ENCODE results near the gene MMD. TPM values are rescaled to one million over a fixed set of nuclear protein-coding genes. Genes with fewer than 3 reads are reported as not detected.

The MMD gene
- total and polyA plus RNA-seq, 9 of the 15 experiments (the other 6 are each of a cell fraction or from before 2014, with no cell fraction given) = 3.1 to 18.9 (median 10.7) TPM

DNA sequence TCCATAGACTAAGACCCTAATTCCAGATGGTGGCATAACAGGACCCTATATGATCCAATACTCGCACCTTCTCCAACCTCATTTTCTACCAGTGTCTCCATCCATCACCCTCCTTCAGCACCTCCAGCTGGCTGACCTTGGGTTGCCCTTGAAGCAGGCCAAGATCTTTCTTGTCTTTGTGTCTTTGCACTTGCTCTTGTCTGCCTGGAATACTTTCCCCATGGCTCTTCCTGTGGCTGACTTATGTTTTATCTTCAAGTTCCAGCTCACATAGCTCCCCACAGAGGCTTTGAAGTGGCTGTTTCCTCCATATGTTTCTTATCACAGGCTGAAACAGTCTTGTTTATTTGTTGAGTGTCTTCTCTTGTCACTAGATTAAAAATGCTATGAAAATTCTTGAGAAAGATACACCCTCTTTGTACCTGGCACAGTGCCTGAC lies 29.6 kb upstream of the MMD start (continued):
- TF ChIP-seq, protein P1, sequence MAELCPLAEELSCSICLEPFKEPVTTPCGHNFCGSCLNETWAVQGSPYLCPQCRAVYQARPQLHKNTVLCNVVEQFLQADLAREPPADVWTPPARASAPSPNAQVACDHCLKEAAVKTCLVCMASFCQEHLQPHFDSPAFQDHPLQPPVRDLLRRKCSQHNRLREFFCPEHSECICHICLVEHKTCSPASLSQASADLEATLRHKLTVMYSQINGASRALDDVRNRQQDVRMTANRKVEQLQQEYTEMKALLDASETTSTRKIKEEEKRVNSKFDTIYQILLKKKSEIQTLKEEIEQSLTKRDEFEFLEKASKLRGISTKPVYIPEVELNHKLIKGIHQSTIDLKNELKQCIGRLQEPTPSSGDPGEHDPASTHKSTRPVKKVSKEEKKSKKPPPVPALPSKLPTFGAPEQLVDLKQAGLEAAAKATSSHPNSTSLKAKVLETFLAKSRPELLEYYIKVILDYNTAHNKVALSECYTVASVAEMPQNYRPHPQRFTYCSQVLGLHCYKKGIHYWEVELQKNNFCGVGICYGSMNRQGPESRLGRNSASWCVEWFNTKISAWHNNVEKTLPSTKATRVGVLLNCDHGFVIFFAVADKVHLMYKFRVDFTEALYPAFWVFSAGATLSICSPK (IDR thresholded peaks at IDR 0.05; ENCODE audit: borderline replicate concordance) = no peak
- TF ChIP-seq, protein P2, sequence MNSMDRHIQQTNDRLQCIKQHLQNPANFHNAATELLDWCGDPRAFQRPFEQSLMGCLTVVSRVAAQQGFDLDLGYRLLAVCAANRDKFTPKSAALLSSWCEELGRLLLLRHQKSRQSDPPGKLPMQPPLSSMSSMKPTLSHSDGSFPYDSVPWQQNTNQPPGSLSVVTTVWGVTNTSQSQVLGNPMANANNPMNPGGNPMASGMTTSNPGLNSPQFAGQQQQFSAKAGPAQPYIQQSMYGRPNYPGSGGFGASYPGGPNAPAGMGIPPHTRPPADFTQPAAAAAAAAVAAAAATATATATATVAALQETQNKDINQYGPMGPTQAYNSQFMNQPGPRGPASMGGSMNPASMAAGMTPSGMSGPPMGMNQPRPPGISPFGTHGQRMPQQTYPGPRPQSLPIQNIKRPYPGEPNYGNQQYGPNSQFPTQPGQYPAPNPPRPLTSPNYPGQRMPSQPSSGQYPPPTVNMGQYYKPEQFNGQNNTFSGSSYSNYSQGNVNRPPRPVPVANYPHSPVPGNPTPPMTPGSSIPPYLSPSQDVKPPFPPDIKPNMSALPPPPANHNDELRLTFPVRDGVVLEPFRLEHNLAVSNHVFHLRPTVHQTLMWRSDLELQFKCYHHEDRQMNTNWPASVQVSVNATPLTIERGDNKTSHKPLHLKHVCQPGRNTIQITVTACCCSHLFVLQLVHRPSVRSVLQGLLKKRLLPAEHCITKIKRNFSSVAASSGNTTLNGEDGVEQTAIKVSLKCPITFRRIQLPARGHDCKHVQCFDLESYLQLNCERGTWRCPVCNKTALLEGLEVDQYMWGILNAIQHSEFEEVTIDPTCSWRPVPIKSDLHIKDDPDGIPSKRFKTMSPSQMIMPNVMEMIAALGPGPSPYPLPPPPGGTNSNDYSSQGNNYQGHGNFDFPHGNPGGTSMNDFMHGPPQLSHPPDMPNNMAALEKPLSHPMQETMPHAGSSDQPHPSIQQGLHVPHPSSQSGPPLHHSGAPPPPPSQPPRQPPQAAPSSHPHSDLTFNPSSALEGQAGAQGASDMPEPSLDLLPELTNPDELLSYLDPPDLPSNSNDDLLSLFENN (IDR thresholded peaks at IDR 0.05; ENCODE audit: low read depth in 2 of 2, low read length in 2 of 2) = peak in 1 of 2 experiments; percentile 92; a peak in 2 of 4 replicates
- TF ChIP-seq ZNF444 (CRISPR knock-in tag; IDR thresholded peaks at IDR 0.05) = no peak
- peak; percentile 94 for TF ChIP-seq NFIC (IDR thresholded peaks at IDR 0.05)
- TF ChIP-seq, protein P3, sequence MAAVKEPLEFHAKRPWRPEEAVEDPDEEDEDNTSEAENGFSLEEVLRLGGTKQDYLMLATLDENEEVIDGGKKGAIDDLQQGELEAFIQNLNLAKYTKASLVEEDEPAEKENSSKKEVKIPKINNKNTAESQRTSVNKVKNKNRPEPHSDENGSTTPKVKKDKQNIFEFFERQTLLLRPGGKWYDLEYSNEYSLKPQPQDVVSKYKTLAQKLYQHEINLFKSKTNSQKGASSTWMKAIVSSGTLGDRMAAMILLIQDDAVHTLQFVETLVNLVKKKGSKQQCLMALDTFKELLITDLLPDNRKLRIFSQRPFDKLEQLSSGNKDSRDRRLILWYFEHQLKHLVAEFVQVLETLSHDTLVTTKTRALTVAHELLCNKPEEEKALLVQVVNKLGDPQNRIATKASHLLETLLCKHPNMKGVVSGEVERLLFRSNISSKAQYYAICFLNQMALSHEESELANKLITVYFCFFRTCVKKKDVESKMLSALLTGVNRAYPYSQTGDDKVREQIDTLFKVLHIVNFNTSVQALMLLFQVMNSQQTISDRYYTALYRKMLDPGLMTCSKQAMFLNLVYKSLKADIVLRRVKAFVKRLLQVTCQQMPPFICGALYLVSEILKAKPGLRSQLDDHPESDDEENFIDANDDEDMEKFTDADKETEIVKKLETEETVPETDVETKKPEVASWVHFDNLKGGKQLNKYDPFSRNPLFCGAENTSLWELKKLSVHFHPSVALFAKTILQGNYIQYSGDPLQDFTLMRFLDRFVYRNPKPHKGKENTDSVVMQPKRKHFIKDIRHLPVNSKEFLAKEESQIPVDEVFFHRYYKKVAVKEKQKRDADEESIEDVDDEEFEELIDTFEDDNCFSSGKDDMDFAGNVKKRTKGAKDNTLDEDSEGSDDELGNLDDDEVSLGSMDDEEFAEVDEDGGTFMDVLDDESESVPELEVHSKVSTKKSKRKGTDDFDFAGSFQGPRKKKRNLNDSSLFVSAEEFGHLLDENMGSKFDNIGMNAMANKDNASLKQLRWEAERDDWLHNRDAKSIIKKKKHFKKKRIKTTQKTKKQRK (IDR thresholded peaks at IDR 0.05; ENCODE audit: borderline replicate concordance, low read depth, low read length) = no peak
- peak; percentile 96 for TF ChIP-seq MTA2 (IDR thresholded peaks at IDR 0.05; ENCODE audit: low read depth)
- TF ChIP-seq NFXL1 (CRISPR knock-in tag; IDR thresholded peaks at IDR 0.05) = no peak
- TF ChIP-seq, protein P4, sequence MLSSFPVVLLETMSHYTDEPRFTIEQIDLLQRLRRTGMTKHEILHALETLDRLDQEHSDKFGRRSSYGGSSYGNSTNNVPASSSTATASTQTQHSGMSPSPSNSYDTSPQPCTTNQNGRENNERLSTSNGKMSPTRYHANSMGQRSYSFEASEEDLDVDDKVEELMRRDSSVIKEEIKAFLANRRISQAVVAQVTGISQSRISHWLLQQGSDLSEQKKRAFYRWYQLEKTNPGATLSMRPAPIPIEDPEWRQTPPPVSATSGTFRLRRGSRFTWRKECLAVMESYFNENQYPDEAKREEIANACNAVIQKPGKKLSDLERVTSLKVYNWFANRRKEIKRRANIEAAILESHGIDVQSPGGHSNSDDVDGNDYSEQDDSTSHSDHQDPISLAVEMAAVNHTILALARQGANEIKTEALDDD (IDR thresholded peaks at IDR 0.05) = 0 out of 2 replicates have a peak, but pooled peaks have one; percentile 25
- TF ChIP-seq, protein P5, sequence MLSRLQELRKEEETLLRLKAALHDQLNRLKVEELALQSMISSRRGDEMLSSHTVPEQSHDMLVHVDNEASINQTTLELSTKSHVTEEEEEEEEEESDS (CRISPR knock-in tag; IDR thresholded peaks at IDR 0.05) = no peak
- TF ChIP-seq FOXA1 (IDR thresholded peaks at IDR 0.05; ENCODE audit: borderline replicate concordance) = peak; percentile 35; the same call in 1 of the 2 replicates
- TF ChIP-seq, protein P6, sequence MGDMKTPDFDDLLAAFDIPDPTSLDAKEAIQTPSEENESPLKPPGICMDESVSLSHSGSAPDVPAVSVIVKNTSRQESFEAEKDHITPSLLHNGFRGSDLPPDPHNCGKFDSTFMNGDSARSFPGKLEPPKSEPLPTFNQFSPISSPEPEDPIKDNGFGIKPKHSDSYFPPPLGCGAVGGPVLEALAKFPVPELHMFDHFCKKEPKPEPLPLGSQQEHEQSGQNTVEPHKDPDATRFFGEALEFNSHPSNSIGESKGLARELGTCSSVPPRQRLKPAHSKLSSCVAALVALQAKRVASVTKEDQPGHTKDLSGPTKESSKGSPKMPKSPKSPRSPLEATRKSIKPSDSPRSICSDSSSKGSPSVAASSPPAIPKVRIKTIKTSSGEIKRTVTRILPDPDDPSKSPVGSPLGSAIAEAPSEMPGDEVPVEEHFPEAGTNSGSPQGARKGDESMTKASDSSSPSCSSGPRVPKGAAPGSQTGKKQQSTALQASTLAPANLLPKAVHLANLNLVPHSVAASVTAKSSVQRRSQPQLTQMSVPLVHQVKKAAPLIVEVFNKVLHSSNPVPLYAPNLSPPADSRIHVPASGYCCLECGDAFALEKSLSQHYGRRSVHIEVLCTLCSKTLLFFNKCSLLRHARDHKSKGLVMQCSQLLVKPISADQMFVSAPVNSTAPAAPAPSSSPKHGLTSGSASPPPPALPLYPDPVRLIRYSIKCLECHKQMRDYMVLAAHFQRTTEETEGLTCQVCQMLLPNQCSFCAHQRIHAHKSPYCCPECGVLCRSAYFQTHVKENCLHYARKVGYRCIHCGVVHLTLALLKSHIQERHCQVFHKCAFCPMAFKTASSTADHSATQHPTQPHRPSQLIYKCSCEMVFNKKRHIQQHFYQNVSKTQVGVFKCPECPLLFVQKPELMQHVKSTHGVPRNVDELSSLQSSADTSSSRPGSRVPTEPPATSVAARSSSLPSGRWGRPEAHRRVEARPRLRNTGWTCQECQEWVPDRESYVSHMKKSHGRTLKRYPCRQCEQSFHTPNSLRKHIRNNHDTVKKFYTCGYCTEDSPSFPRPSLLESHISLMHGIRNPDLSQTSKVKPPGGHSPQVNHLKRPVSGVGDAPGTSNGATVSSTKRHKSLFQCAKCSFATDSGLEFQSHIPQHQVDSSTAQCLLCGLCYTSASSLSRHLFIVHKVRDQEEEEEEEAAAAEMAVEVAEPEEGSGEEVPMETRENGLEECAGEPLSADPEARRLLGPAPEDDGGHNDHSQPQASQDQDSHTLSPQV (IDR thresholded peaks at IDR 0.05) = 0 out of 2 replicates have a peak, but pooled peaks have one; percentile 56
- TF ChIP-seq HCFC1 (IDR thresholded peaks at IDR 0.05; ENCODE audit: low read depth, low read length) = no peak
- 0 out of 2 replicates have a peak, but pooled peaks have one; percentile 58 for TF ChIP-seq BCOR (IDR thresholded peaks at IDR 0.05)
- TF ChIP-seq RNF2 (IDR thresholded peaks at IDR 0.05) = peak; percentile 90

Data from K562 (cell line).